MM.1S (cell line): ENCODE results near the gene OR13G1.

ENCODE experiments used
- DNase-seq: peaks from one replicate; pipeline ENCODE4 v3.0.0-alpha.2; 2015
- H2AFZ ChIP-seq: fragments of 300-600 bp; sonication (generic); 2 replicates; pipeline ENCODE4 v1.6.0; 2016; ENCODE audit warnings: antibody characterized with exemption, low read length
- H3F3A ChIP-seq: fragments of 300-600 bp; sonication (generic); 2 replicates; pipeline ENCODE4 v1.6.1; 2016; ENCODE audit warnings: mild to moderate bottlenecking, antibody characterized with exemption, low read length, moderate library complexity, mixed read lengths; ENCODE audit not compliant: insufficient read depth
- H3K27ac ChIP-seq: fragments of 300-600 bp; sonication (generic); 2 replicates; pipeline ENCODE4 v1.5.1; 2016; ENCODE audit warnings: mild to moderate bottlenecking, low read length
- H3K27me3 ChIP-seq: fragments of 300-600 bp; sonication (generic); replicated peaks from 2 replicates; pipeline ENCODE4 v1.6.0; 2016; ENCODE audit warnings: low read length; ENCODE audit not compliant: insufficient read depth
- H3K36me3 ChIP-seq: fragments of 300-600 bp; sonication (generic); replicated peaks from 2 replicates; pipeline ENCODE4 v1.6.1; 2016; ENCODE audit warnings: mild to moderate bottlenecking, low read length, mixed read lengths; ENCODE audit not compliant: insufficient read depth
- H3K4me1 ChIP-seq: fragments of 300-600 bp; sonication (generic); 2 replicates; pipeline ENCODE4 v1.6.1; 2016; ENCODE audit warnings: low read length, mixed read lengths
- H3K4me2 ChIP-seq: fragments of 300-600 bp; sonication (generic); 2 replicates; pipeline ENCODE4 v1.6.0; 2016; ENCODE audit warnings: low read depth, low read length
- H3K4me3 ChIP-seq: fragments of 300-600 bp; sonication (generic); 2 replicates; pipeline ENCODE4 v1.5.1; 2016; ENCODE audit warnings: low read length, mixed read lengths
- H3K79me2 ChIP-seq: fragments of 300-600 bp; sonication (generic); 2 replicates; pipeline ENCODE4 v1.6.1; 2016; ENCODE audit warnings: mixed run types, low read length, mixed read lengths
- H3K9ac ChIP-seq: fragments of 300-600 bp; sonication (generic); 2 replicates; pipeline ENCODE4 v1.6.1; 2016; ENCODE audit warnings: low read length, mixed read lengths
- H3K9me2 ChIP-seq: fragments of 300-600 bp; sonication (generic); replicated peaks from 2 replicates; pipeline ENCODE4 v1.6.1; 2016; ENCODE audit warnings: mild to moderate bottlenecking, low read length, mixed read lengths; ENCODE audit not compliant: insufficient read depth
- H3K9me3 ChIP-seq: fragments of 300-600 bp; sonication (generic); replicated peaks from 2 replicates; pipeline ENCODE4 v1.6.1; 2016; ENCODE audit warnings: mild to moderate bottlenecking, low read length, mixed read lengths; ENCODE audit not compliant: insufficient read depth
- H4K20me1 ChIP-seq: fragments of 300-600 bp; sonication (generic); 2 replicates; pipeline ENCODE4 v1.6.1; 2016; ENCODE audit warnings: mild to moderate bottlenecking, low read length, moderate library complexity, mixed read lengths; ENCODE audit not compliant: insufficient read depth
- CTCF ChIP-seq: fragments of 300-600 bp; sonication (generic); IDR thresholded peaks from 2 replicates; pipeline ENCODE4 v1.5.1; 2016; ENCODE audit warnings: antibody characterized with exemption, low read length, mixed read lengths
- EZH2 ChIP-seq: fragments of 300-600 bp; sonication (generic); optimal IDR thresholded peaks from 2 replicates; pipeline ENCODE3; 2017; ENCODE audit warnings: low read depth, mild to moderate bottlenecking, antibody characterized with exemption, low read length, mixed read lengths
- EZH2phosphoT487 ChIP-seq: fragments of 300-600 bp; sonication (generic); IDR thresholded peaks from 2 replicates; pipeline ENCODE4 v1.6.1; 2018; ENCODE audit warnings: antibody characterized with exemption, low read length

OR13G1 gene

GRCh38 chr1:247642742-247643141, 36.8 kb downstream of the OR13G1 start:
- Histone ChIP-seq H3K9ac (no peak overlapping the region), H3K4me1 (no peaks in the 10 kb centered on the region), H2AFZ (no peak overlapping the region), H3K27me3 (no peaks in the 10 kb centered on the region), H3K9me3 (no peaks in the 10 kb centered on the region), H3K4me3 (no peak overlapping the region), H3K79me2 (no peaks in the 10 kb centered on the region), H3K27ac (no peak overlapping the region), H3K9me2 (no peaks in the 10 kb centered on the region), H3K36me3 (no peaks in the 10 kb centered on the region), H3F3A (no peaks in the 10 kb centered on the region), H4K20me1 (no peaks in the 10 kb centered on the region), H3K4me2 (no peak overlapping the region)
- TF ChIP-seq CTCF (no peak), EZH2 (no peak), EZH2phosphoT487 (no peak)
- no peak for DNase-seq

GRCh38 chr1:247639381-247639981, 40.1 kb downstream of the OR13G1 start:
- H3K27me3 ChIP-seq = no peaks in the 10 kb centered on the region
- no peaks in the 10 kb centered on the region for H3F3A ChIP-seq
- no peaks in the 10 kb centered on the region for H3K4me1 ChIP-seq
- DNase-seq = no peak
- no peaks in the 10 kb centered on the region for H3K9me2 ChIP-seq
- H3K79me2 ChIP-seq = no peaks in the 10 kb centered on the region
- no peaks in the 10 kb centered on the region for H3K9me3 ChIP-seq
- H3K4me2 ChIP-seq = no peak overlapping the region
- H3K36me3 ChIP-seq = no peaks in the 10 kb centered on the region
- no peak overlapping the region for H3K27ac ChIP-seq
- H2AFZ ChIP-seq = no peak overlapping the region
- H3K9ac ChIP-seq = no peak overlapping the region
- H3K4me3 ChIP-seq = no peak overlapping the region
- H4K20me1 ChIP-seq = no peaks in the 10 kb centered on the region
- TF ChIP-seq CTCF (no peak), EZH2phosphoT487 (no peak), EZH2 (no peak)

- Histone ChIP-seq H2AFZ (no peak overlapping the region), H3K4me2 (no peak overlapping the region)
These were observed 40.8 kb downstream of the OR13G1 start for GRCh38 chr1:247638781-247639180.

More at GRCh38 chr1:247638781-247639180, 40.8 kb downstream of the OR13G1 start:
- Histone ChIP-seq H3K4me1 (no peaks in the 10 kb centered on the region), H3K36me3 (no peaks in the 10 kb centered on the region), H3K9me3 (no peaks in the 10 kb centered on the region), H3K4me3 (no peak overlapping the region), H3K9me2 (no peaks in the 10 kb centered on the region), H3K27ac (no peak overlapping the region), H3F3A (no peaks in the 10 kb centered on the region), H3K79me2 (no peaks in the 10 kb centered on the region), H3K9ac (no peak overlapping the region), H4K20me1 (no peaks in the 10 kb centered on the region), H3K27me3 (no peaks in the 10 kb centered on the region)
- DNase-seq = no peak
- no peak for TF ChIP-seq EZH2
- TF ChIP-seq EZH2phosphoT487 = no peak
- TF ChIP-seq CTCF = no peak
